NCI-H1694 treated with DMSO at 0.1 percent for 48 hours (cell line): ENCODE results near the gene MPHOSPH10.
"Not testable (repeated sequence)": the region's sequence is repeated elsewhere in the genome, so short reads cannot be mapped to it uniquely, and the experiment has no call there.

Experiments used
- DNase-seq: peaks from one replicate; lab custom pipeline; 2025; lab: John Stamatoyannopoulos, UW

The MPHOSPH10 gene

DNA sequence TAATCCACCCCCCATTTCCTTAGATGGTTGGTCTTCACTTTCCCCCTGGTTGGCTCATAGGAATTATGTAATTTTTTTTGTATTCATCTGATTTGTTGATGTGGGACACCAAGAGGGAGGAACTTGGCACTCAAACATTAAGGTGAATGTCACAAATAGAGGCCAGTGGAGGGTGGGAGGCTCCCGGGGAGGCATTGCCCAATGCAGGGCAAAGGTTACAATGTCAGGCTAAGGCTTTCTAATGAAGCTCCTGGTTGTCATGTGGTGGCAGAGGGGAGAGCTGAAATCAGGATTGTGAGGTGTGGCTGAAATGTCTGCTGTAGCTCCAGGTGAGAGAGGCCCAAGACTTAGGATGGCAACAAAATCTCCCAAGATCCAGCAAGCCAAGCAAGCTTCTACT, 42.7 kb downstream of the MPHOSPH10 start:
- no peak for DNase-seq

DNA sequence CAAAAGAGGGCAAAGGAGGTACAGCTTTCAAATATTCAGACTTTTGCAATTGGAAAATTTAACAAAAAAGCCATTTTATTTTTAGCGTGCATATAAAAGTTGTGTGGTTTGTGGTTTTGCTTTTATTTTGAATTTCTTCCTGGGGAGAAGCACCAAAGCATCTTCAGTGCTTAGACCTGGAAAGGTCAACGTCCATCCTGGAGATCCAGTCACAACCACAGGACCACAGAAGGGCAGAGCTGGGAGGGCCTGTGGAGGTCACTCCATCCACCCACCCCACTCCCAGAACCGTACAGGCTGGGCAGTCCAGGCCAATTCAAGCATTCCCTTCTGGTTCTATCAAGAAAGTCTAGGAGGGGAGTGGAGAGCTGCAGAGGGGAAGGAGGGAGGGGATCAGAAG, 43.8 kb downstream of the MPHOSPH10 start:
- DNase-seq, result no peak

DNA sequence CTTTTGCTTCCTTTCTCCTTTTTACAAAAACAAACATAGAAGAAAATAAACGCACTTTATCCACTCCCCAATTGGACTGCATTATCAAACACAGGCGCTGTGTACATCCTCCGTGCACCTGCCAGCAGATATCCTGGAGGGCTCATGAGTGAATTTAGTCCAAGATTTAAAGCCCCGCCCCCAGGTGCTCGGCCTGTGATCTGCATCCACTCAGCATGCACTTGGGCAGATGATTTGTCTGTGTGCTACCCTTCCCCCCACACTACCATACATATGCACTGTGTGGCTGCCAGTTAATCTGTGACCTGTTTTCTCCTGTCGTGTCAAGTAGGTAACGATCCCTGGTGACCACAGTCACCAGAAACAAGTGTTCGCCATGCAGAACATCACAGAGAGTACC, 48.4 kb downstream of the MPHOSPH10 start:
- not testable (repeated sequence) for DNase-seq

DNA sequence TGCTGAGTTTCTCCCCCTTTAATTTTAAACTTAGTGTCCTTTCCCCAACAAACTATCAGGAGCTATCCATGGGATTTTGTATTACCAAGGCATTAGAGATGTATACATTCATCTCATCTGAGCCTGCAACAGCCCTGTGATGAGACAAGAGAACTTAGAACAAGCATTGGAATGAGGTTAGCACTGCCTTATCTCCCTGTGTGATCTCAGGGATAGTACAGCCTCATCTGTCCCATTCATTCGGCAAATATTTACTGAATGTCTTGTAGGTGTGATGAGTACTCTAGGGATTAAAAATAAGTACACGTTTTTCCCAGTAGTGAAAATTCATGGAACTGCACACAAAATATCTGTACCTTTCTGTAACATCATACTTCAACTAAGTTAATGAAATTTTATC, 50.9 kb downstream of the MPHOSPH10 start:
- no peak for DNase-seq

DNA sequence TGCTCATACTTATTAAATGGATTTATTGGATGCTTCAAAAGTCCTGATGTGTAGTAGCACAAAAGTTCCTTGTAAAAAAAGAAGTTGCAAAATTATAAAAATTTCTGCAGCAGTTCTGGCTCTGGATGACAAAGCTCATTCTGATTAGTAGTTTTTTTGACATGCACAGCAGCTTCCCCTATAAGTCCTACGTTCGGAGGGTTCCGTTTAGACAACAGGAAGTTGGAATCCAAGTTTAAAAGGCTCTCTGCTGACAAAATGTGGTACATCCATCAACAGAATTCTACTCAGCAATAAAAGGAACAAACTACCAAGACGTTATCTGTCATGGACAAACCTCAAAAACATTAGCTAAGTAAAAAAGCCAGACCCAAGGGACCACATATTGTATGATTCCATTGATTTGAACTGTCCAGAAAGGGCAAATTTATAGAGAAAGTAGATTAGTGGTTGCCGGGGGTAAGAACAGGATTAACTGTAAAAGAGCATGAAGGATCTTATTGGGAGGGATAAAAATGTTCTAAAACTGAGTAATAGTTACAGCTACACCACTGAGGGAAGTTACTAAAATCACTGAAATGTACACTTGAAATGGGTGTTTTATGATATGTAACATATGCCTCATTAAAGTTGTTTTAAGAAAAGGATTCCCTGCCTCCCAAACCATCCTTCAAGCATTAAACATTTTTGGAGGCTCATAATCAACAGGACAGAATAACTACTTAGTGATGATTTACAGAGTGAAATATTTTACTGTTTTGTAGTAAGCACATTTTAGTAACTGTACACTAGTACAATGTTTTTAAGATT, 53.1 kb downstream of the MPHOSPH10 start:
- DNase-seq, result not testable (repeated sequence)

DNA sequence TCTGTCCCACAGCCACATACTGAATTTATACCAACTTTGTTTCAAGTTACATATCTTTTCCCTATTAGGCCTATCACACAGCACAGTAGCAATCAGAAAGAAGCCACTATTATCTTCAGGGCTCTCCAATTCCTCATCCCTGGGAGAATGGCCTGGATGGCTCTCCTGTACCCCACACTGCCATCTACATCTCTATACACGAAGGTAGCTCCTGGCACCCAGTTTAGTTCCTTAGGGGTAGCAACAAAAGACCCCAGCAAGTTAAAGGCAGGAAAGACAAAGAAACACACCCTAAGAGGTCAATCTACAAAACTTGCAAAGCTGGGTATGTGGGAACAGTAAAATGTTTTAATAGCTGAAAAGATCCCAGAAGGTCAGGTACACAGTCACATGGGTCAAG, 56.5 kb downstream of the MPHOSPH10 start:
- DNase-seq, result no peak

DNA sequence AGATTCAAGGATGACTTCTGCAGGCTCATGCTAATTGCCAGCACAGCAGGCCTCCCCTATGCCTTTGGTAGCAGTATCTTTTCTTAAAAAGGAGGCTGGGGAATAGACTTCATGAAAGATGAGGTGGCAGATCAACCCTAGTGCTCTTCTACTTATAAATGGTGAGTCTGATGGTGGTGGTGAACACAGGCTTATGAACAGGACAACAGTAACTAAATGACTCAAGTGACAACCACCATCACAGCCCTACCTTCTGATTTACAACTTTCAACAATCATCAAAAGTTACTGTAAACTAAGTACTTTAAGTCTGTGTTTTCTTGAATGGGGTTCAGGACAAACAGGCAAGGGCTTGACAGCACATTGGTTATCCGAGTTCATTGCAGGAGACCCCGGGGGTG, 57.2 kb downstream of the MPHOSPH10 start:
- DNase-seq, result no peak

DNA sequence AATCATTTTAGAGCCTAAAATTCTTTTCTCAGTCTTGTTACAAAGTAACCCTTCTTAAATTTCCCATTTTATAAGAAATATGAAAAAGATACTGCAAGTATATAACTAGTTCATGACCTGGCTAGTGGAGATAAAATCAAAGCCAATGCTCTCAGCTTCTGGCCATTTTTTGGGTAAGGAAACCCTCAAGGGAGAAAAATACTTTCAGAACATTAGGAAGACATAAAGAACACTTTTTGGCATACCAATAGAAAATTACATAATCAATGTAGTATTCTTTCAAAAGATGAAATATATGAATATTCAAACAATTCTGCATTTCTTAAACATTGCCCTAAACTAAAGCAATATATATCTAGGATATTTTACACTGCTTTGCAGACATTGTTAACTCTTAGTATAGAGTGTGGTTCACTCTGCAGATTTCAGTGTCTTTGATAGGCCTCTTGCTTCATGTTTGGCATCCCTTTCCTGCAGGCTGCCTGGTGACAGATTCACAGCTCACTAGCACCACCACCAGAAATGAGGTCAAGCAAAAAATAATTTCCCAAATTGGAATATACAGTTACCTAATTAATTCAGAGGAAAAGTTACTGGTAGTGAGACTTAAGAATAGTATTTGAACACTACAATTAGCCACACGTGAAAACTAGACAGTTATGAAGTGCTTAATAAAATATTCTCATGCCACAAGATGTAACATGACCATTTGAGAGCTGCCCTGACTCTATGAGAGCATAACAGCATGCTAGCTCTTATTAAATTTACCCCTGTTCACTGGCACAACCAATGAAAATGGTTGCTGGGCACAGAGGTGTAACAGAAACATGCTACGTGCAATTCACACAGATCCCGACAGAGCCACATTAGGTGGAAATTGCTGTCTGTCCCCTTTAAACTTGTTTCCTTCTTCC, 60.5 kb downstream of the MPHOSPH10 start:
- peak; percentile 48 for DNase-seq

DNA sequence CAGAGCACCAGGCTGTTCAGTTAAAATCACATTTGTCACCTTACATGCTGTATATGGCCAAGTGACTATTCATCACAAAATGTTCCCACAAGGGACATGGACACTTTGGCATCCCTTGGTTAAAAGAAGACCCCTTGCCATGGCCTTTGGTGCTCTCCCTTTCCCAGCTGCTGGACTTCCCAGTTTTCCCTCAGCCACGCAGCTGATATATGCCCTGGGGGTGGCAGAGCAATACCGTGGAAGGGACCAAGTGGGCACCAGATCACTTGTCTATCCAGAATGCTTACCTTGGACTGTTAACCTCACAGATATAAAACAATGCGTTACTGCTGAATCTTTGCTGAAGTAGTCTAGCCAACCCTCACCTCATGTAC, 61.1 kb downstream of the MPHOSPH10 start:
- DNase-seq, result no peak
